Upper lobe of left lung (tissue), 4 donors: Measurements from ENCODE around the gene PCDHB5.
"Not testable (repeated sequence)": the region's sequence is repeated elsewhere in the genome, so short reads cannot be mapped to it uniquely, and the experiment has no call there.

Experiments used
- CTCF ChIP-seq, 6 experiments: fragments of 450-650 bp in 4 of 6; fragments of 200-600 bp in 2 of 6; sonication (generic) in 2 of 6; IDR thresholded peaks; one replicate each; pipeline ENCODE4 v1.5.1; 2016 to 2019; ENCODE audit warnings: antibody characterized with exemption in 6 of 6
- EP300 ChIP-seq, 4 donors: sonication (generic); formaldehyde crosslinking; IDR thresholded peaks; one replicate each; pipeline ENCODE4 v1.5.1; 2017; ENCODE audit warnings: antibody characterized with exemption in 4 of 4, control low read depth in 2 of 4
- POLR2A ChIP-seq, 4 donors: fragments of 450-650 bp; IDR thresholded peaks; one replicate each; pipeline ENCODE4 v1.5.1; 2016 to 2017; ENCODE audit warnings: antibody characterized with exemption in 4 of 4, mild to moderate bottlenecking in 2 of 4
- POLR2AphosphoS5 ChIP-seq, 2 donors: sonication (generic); formaldehyde crosslinking; IDR thresholded peaks; one replicate each; pipeline ENCODE4 v1.5.1; 2017; ENCODE audit warnings: antibody characterized with exemption in 2 of 2

GRCh38 chr5:141179371-141179770, 44.4 kb downstream of the PCDHB5 start:
- not testable (repeated sequence) for TF ChIP-seq CTCF, POLR2AphosphoS5, POLR2A, EP300 (IDR thresholded peaks at IDR 0.05)
